Measurements from ENCODE around the gene SLC15A3. TPM values are rescaled to one million over a fixed set of nuclear protein-coding genes. Genes with fewer than 3 reads are reported as not detected.

Gene SLC15A3
- total and polyA plus RNA-seq, 8 donors = 13.8 to 96.4 (median 18.2) TPM

DNA sequence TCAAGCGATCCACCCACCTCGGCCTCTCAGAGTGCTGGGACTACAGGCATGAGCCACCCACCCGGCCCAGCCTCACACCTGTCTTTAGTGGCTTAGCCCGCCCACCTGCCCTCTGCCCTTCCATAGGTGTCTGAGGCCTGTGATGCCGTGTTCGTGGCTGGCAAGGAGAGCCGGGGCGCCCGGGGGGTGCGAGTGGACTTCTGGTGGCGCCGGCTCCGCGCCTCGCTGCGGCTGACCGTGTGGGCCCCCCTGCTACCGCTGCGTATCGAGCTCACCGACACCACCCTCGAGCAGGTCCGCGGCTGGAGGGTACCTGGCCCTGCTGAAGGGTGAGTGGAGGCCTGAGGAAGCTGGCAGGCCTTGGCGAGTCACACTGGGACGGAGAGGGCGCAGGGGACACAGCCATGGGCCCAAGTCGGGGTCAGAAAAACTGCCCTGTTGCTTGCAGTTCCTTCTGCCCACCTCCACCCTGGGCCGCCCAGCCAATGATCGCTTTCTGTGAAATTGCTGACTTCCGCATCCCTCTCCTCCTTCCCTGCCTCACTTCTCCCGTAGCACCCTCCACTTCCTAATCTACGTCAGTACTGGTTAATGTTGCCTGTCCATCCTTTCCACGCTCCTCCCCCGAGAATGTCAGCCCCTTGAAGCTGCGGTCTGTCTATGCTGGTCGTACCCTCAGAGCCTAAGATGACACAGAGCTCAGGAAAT is 18.4 kb downstream of the SLC15A3 start:
- Histone ChIP-seq H3K4me1 (peaks cover 0 to 6% of the 10 kb centered on the region in 2 donors), H3K36me3 (peaks cover 0 to 29% of the 10 kb centered on the region in 2 donors), H3K27me3 (peaks cover 0 to 11% of the 10 kb centered on the region in 2 donors), H3K4me3 (no peak overlapping the region), H3K27ac (no peak overlapping the region), H3K9me3 (no peaks in the 10 kb centered on the region)
- TF ChIP-seq, protein P1, sequence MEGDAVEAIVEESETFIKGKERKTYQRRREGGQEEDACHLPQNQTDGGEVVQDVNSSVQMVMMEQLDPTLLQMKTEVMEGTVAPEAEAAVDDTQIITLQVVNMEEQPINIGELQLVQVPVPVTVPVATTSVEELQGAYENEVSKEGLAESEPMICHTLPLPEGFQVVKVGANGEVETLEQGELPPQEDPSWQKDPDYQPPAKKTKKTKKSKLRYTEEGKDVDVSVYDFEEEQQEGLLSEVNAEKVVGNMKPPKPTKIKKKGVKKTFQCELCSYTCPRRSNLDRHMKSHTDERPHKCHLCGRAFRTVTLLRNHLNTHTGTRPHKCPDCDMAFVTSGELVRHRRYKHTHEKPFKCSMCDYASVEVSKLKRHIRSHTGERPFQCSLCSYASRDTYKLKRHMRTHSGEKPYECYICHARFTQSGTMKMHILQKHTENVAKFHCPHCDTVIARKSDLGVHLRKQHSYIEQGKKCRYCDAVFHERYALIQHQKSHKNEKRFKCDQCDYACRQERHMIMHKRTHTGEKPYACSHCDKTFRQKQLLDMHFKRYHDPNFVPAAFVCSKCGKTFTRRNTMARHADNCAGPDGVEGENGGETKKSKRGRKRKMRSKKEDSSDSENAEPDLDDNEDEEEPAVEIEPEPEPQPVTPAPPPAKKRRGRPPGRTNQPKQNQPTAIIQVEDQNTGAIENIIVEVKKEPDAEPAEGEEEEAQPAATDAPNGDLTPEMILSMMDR (IDR thresholded peaks at IDR 0.05) = no peak
- intact Hi-C loops (cut with DNase I) = no loop called here
- DNase-seq (no peak), ATAC-seq (no peak)

DNA sequence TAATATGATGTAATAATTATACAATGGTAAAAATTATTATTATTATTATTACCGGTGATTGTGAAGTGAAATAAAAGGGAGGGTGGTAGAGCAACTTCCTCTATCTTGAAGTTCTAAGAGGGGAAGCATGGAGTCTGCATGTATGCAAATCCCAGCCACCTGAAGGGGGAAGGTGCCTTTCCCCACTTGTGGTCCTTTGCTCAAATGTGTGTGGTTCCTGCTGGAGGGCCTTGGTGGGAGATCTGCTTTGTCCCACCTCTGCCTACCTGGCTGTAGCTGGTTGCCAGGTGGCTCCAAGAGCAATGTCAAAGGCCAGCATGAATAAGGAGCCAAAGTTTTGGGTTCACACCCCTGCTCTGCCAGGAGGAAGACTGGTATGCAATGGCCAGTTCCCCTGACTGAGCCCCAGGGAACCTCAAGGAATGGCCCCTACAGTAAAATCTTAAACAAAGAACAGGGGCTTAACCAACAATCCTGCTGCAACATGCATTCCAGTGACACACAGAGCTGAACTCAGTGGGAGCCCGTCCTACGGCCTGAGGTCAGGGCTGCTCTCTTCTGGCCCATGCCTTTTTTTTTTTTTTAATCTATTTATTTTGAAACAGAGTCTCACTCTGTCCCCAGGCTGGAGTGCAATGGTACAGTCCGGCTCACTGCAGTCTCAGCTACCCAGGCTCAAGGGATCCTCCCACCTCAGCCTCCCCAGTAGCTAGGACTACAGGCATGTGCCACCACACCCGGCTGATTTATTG is 19.2 kb downstream of the SLC15A3 start:
- Histone ChIP-seq H3K27me3 (peaks cover 0 to 11% of the 10 kb centered on the region in 2 donors), H3K9me3 (no peaks in the 10 kb centered on the region), H3K36me3 (peaks cover 0 to 21% of the 10 kb centered on the region in 2 donors), H3K4me3 (no peak overlapping the region), H3K27ac (no peak overlapping the region), H3K4me1 (peaks cover 0 to 6% of the 10 kb centered on the region in 2 donors)
- TF ChIP-seq, protein P1 (IDR thresholded peaks at IDR 0.05) = no peak
- DNase-seq = no peak
- intact Hi-C loops (cut with DNase I) = no loop called here
- no peak for ATAC-seq

DNA sequence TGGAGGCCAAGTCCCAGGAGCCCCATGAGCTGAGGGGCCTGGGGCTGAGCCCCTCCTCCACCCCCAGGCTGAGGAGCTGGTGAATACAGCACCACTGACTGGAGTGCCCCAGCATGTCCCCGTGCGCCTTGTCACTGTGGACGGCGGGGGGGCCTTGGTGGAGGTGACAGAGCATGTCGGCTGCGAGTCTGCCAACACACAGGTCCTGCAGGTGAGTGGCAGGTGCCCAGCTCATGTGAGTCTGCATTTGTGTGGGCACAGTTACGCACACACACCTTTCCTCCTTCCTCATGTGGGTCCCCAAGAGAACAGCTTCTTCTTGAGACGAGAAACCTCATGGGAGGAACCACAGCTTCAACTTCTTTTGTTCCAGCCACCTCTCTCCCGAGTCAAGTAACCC is 20.1 kb downstream of the SLC15A3 start:
- intact Hi-C loops (cut with DNase I) = no loop called here
- H3K36me3 ChIP-seq = peaks cover 0 to 12% of the 10 kb centered on the region in 2 donors
- H3K27ac ChIP-seq = no peak overlapping the region
- peaks cover 0 to 6% of the 10 kb centered on the region in 2 donors for H3K4me1 ChIP-seq
- ATAC-seq = no peak
- no peak for DNase-seq
- no peaks in the 10 kb centered on the region for H3K9me3 ChIP-seq
- peaks cover 0 to 20% of the 10 kb centered on the region in 2 donors for H3K27me3 ChIP-seq
- H3K4me3 ChIP-seq = no peak overlapping the region
- TF ChIP-seq, protein P1 (IDR thresholded peaks at IDR 0.05) = no peak

DNA sequence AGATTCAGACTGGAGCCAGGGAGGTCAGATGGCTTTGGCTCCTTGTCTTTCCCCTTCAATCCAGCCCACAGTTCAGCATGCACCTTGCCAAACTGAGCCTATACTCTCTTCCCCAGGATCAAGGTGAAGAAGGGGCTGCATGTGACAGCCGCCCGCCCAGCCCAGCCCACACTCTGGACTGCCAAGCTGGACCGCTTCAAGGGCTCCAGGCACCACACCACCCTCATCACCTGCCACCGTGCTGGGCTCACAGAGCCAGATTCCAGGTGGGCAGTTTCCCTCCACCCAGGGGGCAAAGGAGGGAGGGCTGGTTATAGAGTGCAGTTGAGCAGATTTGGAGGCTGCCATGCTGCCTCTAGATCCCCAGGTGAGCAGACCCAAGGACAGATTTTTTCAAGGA is 21.6 kb downstream of the SLC15A3 start:
- H3K9me3 ChIP-seq = no peaks in the 10 kb centered on the region
- H3K4me1 ChIP-seq = peaks cover 0 to 8% of the 10 kb centered on the region in 2 donors
- no peak overlapping the region for H3K4me3 ChIP-seq
- no peak overlapping the region for H3K27ac ChIP-seq
- TF ChIP-seq, protein P1 (IDR thresholded peaks at IDR 0.05) = no peak
- peaks cover 0 to 35% of the 10 kb centered on the region in 2 donors for H3K27me3 ChIP-seq
- ATAC-seq (no peak), DNase-seq (no peak)
- H3K36me3 ChIP-seq = no peaks in the 10 kb centered on the region
- intact Hi-C loops (cut with DNase I) = no loop called here

DNA sequence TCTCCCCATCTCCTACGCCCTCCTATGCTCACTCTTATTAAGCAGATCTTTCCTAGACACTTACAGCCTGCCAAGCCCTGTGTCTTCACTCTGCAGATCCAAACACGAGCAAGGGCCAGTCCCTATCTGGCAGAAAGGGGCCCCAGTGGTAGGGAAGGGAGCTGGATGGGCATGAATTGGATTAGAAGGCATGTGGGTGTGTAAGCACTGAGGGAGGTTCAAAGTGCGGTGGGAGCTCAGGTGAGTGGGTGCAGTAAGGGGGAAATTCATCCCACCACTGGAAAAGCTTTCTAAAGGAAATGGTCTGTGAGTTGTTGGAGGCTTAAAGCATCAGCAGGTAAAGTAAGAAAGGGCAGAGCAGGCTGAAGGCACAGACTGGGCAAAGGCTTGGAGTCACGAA is 22.2 kb downstream of the SLC15A3 start:
- intact Hi-C loops (cut with DNase I) = no loop called here
- H3K27me3 ChIP-seq = peaks cover 4 to 41% of the 10 kb centered on the region in 2 donors
- DNase-seq = no peak
- H3K4me1 ChIP-seq = peaks cover 3 to 14% of the 10 kb centered on the region in 2 donors
- no peak overlapping the region for H3K27ac ChIP-seq
- no peaks in the 10 kb centered on the region for H3K9me3 ChIP-seq
- H3K36me3 ChIP-seq = no peaks in the 10 kb centered on the region
- TF ChIP-seq, protein P1 (IDR thresholded peaks at IDR 0.05) = no peak
- H3K4me3 ChIP-seq = no peak overlapping the region
- no peak for ATAC-seq

Data from left lung (tissue), 10 donors.